Amniotic epithelial cell (primary cell): ENCODE results near the gene RALY.
A peak's percentile ranks its signal among the peaks of the same experiment; 100 is the strongest.

Experiments used
- DNase-seq: peaks from one replicate; pipeline ENCODE4 v3.0.0-alpha.2; 2010; ENCODE audit warnings: low read depth

Gene RALY

DNA sequence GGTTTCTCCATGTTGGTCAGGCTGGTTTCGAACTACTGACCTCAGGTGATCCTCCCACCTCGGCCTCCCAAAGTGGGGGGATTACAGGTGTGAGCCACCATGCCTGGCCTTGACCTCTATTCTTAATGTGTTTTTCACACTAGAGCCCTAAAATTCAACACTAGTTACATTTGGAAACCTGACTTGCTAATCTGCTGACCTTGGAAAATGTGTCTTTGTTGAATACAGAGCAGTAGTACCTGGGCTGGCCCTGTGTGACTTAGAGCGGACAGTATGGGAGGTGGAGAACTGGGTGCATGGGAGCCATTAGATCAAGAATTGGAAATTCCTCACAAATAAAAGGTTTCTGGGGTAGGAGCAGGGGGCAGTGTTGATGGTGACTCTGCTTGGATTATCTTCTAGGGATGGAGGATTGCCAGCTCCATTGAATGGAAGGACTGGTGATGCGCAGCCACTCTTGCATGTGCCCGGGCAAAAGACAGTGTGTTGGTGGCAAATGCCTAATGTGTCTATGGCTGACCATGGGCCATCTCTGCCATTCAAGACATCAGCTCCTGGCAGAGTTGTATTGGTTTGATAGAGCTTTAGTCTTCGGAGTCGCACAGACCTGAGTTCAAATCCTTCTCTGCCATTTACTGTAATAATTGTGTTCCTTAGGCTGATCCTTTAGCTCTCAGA lies 53.4 kb downstream of the RALY start:
- DNase-seq = no peak

GRCh38 chr20:34047917-34048316 lies 54.2 kb downstream of the RALY start:
- no peak for DNase-seq

DNA sequence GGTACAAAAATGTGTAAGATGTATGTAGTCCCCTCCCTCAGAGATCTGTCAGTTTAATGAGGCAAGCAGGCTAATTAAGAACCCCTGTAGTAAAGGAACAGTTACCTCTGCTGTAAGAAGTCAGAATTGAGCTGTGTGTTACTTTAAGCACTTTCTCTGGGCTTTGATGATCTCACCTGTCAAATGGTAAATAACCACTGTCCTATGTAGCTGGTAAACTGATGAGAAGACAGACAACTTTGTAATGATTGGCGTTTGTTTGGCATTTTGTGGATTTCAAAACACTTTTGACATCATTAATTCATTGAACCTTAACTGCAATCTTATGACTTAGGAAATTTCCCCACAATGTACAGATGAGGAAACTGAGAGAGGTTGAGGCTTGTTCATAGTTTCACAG lies 55.7 kb downstream of the RALY start:
- DNase-seq = no peak

DNA sequence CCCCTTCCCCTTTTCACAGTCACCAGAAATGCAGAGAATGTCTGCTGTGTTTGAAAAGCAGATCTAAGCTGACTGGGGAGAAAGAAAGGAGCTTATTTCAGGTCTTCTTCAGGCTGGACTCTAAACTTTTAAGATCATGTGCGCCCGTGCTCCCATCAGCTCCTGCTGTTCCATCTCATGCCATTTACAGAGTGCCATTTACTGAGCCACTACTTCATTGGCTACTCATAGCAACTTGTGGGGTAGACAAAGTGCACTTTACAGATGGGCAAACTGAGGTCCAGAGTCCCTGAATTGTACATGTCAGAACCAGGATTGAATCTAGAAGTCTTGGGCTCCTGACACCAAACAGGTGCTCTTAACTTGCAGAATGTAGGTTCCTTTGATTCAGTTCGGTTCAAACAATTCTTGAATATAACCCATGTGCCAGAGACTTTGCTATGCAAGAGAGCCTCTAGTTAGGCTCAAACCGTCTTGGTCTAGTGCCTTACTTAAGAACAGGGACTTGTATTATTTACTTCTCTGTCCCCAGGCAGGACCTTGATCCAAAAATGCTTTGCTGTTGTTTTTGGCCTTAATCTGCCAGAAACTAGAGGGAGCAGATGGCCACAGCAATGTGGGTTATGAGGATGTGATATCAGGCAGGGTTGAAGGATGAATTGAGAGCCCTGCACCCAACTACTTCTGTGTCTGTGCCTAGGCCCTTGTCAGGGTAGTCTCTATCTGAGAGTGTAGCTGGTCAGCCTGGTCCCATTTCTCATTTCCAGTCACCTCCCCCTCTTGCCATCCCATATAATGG lies 56.4 kb downstream of the RALY start:
- DNase-seq = no peak

GRCh38 chr20:34052414-34052813 lies 58.7 kb downstream of the RALY start:
- no peak for DNase-seq

DNA sequence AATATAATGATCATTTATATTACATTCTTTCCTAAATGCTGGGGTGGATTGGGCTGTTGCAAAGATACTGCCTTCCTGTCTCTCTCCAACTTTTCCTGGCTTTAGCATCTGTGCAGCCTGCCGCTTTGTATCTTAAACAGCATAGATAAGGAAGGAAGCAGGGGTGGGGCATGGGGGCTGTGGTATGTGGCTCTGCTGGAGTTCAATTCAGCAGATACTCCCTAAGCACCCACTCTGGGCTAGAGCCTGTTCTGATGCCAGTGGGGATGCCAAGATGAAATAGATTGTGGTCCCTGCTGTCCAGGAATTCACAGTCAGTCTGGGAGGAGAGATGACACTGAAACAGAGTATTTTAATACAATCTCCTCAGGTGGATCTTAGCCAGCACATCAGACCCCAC lies 61.6 kb downstream of the RALY start:
- DNase-seq = no peak

DNA sequence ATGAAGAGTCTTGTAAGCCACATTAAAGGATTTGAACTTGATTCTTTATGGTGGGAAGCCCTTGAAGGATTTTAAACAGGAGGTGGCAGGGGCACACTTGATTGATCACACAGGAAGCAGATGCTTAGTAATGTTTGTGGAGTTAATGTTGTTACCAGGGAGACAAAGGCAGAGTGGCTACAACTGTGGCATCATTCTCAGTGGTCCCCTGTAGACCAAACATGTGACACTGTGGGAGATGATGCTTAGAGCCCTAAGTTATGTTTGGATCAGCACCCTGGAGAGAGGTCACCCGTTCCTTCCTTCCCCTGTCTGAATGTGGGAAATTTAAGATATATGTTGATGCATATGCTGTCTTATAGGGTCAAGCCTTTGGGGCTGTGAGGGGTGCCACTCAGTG lies 65.1 kb downstream of the RALY start:
- peak; percentile 18 for DNase-seq

- DNase-seq = no peak
Measured at GRCh38 chr20:34060970-34061369, 67.3 kb downstream of the RALY start.

- no peak for DNase-seq
Measured at GRCh38 chr20:34061695-34062094, 68.0 kb downstream of the RALY start.

GRCh38 chr20:34062570-34063482 lies 69.1 kb downstream of the RALY start:
- peak; percentile 48 for DNase-seq

DNA sequence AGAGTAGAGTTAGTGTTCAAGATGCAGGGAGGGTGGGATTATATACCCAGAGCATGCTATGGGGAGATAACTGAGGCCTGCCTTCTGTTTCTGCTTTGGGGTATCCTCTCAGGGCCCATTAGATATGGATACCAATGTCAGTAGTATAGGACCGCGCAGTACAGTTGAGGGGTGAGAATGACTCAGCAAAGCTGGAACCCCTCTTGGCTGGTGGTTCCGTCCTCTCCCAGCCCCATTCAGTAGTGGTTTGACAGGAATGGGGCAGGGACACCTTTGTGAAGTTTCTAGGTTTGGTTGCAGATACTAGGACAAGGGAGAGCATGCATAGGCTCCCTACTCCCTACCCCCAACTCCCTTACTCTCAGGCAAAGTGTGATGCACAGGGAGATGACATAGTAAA lies 70.6 kb downstream of the RALY start:
- DNase-seq = no peak

- DNase-seq = peak; percentile 88
Measured at GRCh38 chr20:34065260-34065659, 71.5 kb downstream of the RALY start.

GRCh38 chr20:34066476-34067090 lies 72.9 kb downstream of the RALY start:
- no peak for DNase-seq

DNA sequence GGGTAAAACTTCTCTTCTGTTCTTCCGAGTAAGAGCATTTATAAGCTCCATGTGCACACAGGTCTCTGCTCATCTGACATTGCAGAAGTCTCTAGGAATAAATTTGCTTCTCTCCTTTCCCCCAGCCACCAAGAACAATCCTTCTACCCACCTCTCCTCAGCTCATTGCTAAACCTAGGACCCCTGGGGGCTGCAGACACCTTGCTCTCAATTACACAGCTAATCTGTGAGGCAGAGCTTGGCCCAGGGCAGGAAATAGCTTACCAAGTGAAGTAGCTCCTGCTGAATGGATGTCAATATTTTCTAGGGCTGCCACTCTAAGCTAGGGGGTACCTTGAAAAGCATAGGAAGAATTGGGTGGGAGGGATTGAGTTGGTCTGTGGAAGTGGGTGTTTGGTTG lies 74.3 kb downstream of the RALY start:
- no peak for DNase-seq

DNA sequence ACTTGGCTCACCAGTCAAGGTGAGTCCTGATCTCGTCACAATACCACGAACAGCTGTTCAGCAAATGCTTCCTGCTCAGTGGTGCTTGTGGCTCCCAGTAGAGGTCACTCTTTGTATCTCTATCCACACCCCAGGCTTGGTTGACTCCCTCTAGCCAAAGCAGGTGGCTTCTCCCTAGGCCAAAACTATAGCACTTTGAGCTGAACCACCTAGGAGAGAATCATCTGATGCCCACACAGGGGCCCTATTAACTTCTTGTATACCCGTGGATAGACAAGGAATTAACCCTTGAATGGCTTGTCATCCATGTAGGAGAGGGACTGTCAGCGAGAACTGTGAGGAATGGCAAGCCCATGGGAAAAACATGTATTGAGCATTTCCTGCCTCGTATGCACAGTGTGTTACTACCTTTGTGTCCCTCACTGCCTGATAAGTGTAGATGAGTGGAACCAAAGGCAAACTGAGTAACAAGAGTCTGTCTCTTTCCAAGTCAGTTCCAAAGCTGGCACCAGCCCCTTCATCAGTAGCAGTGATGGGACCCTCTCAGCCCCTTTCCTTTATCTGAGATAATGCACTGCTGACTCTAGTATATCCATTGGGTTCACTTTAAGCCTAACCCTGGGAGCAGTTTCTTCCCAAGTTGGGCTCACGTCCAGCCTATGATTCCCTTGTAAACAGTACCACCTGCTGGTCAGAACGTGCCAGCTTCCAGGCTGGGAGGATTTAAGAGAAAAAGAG lies 75.8 kb downstream of the RALY start:
- peak; percentile 75 for DNase-seq

DNA sequence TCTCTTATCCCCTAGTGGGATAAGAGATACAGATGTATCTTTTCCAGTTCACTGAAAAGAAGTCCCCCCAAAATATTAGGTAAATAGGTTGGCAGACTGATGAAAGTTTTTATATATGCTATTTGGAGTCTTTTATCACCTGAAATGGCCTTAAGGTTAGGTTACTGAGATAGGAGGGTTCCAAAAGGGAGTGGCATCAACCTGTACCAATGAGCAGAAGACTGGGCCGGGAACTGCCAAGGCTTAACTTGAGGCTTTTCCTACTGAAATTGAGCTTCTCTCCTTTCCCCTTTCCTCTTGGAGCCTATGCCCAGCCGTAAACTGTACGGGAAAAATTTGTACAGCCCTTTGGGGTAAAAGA lies 76.3 kb downstream of the RALY start:
- no peak for DNase-seq

DNA sequence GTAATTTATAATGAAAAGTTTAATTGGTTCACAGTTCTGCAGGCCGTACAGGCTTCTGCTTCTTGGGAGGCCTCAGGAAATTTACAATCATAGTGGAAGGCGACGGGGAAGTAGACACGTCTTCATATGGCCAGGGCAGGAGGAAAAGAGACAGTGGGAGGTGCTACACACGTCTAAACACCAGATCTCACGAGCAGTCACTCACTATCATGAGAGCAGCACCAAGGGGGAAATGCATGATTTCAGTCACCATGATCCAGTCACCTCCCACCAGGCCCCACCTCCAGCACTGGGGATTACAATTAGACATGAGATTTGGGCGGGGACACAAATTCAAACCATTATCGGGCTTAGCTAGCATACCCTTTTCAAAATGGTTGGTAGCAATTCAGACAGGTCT lies 77.1 kb downstream of the RALY start:
- no peak for DNase-seq

DNA sequence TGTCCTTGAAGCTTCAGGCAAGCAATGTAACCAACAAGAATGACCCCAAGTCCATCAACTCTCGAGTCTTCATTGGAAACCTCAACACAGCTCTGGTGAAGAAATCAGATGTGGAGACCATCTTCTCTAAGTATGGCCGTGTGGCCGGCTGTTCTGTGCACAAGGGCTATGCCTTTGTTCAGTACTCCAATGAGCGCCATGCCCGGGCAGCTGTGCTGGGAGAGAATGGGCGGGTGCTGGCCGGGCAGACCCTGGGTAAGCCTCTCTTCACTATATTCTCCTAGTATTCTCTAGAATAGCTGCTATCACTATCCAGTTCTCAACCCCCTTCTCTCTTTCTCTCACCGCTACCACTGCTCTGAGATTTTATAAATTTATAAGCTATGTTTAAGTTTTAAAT lies 78.4 kb downstream of the RALY start:
- DNase-seq = no peak

GRCh38 chr20:34072778-34073177 lies 79.1 kb downstream of the RALY start:
- DNase-seq = no peak

DNA sequence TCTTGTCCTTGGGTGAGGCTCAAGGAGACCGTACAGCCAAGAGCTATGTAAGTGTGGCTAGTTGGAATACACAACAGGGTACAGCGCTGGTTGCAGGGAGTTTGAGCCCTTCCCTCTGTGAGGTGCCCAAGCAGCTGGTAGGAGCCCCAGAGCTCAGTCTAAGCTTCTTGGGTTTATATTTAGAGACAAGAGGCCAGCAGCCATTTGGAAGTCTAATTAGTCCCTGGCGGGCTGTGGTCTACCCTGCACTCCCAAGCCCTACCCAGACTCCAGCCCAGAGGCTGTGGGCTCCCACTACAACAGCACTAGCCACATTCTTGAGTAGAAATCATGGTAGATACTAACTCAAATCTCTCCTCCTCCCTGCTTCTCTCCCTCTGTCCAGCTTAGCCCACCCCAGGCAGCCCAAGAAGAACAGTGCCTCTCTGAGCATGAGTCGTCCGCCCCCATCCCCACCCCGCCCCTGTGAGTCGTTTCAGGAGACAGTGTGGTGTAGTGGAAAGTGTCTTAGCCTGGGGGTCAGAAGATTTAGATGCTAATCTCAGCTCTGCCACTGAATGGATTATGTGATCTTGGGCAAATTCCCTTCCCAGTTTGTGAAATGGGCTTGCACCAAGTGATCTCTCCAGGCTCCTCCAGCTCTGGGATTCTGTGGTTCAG lies 80.5 kb downstream of the RALY start:
- no peak for DNase-seq

DNA sequence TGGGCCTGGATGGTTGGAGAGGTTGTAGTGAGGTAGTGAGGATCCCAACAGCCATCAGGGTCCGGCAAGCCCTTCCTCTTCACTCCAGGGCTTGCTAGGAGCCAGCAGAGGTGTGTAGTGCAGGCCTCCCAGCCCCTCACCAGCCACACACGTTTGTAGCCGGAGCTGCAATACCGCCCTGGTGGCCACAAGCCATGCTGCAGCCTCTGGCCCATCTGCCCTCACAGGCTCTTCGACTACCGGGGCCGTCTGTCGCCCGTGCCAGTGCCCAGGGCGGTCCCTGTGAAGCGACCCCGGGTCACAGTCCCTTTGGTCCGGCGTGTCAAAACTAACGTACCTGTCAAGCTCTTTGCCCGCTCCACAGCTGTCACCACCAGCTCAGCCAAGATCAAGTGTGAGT lies 81.9 kb downstream of the RALY start:
- DNase-seq = no peak
